Measurements from ENCODE around the gene SLC9A1. TPM values are rescaled to one million over a fixed set of nuclear protein-coding genes. Genes with fewer than 3 reads are reported as not detected.

Gene SLC9A1
- total RNA-seq, 6 experiments from 2014 or later: 37.1 to 51.0 (median 44.7) TPM

GRCh38 chr1:27097484-27097917 lies 57.4 kb downstream of the SLC9A1 start:
- peaks cover 2% of the 10 kb centered on the region for H3K27me3 Mint-ChIP-seq (ENCODE audit: insufficient read depth)
- peaks cover 31% of the 10 kb centered on the region for H3K4me1 Mint-ChIP-seq (ENCODE audit: low read depth)
- H3K36me3 Mint-ChIP-seq (ENCODE audit: low read depth): no peaks in the 10 kb centered on the region
- H3K9me3 Mint-ChIP-seq: no peaks in the 10 kb centered on the region
- H3K4me3 Mint-ChIP-seq: no peak overlapping the region
- H3K27ac Mint-ChIP-seq: peak overlapping the region; percentile 42
- TF ChIP-seq CTCF (IDR thresholded peaks at IDR 0.05): peak; percentile 100
- peak; percentile 55 for DNase-seq

GRCh38 chr1:27095576-27095975 lies 59.3 kb downstream of the SLC9A1 start:
- H3K9me3 Mint-ChIP-seq: no peaks in the 10 kb centered on the region
- no peaks in the 10 kb centered on the region for H3K36me3 Mint-ChIP-seq (ENCODE audit: low read depth)
- no peak for TF ChIP-seq CTCF (IDR thresholded peaks at IDR 0.05)
- H3K4me3 Mint-ChIP-seq: no peak overlapping the region
- peaks cover 30% of the 10 kb centered on the region for H3K4me1 Mint-ChIP-seq (ENCODE audit: low read depth)
- DNase-seq: no peak
- H3K27ac Mint-ChIP-seq: no peak overlapping the region
- peaks cover 2% of the 10 kb centered on the region for H3K27me3 Mint-ChIP-seq (ENCODE audit: insufficient read depth)

- peaks cover 8% of the 10 kb centered on the region for H3K27me3 Mint-ChIP-seq (ENCODE audit: insufficient read depth)
- peaks cover 5% of the 10 kb centered on the region for H3K4me1 Mint-ChIP-seq (ENCODE audit: low read depth)
- H3K9me3 Mint-ChIP-seq: no peaks in the 10 kb centered on the region
- no peak overlapping the region for H3K4me3 Mint-ChIP-seq
- H3K36me3 Mint-ChIP-seq (ENCODE audit: low read depth): no peaks in the 10 kb centered on the region
- no peak overlapping the region for H3K27ac Mint-ChIP-seq
- DNase-seq: no peak
- TF ChIP-seq CTCF (IDR thresholded peaks at IDR 0.05): no peak
These were observed 62.0 kb downstream of the SLC9A1 start for GRCh38 chr1:27092888-27093287.

GRCh38 chr1:27090911-27091310 lies 64.0 kb downstream of the SLC9A1 start:
- no peak overlapping the region for H3K27ac Mint-ChIP-seq
- H3K9me3 Mint-ChIP-seq: peaks cover 4% of the 10 kb centered on the region; the same call in 1 of the 2 replicates
- no peaks in the 10 kb centered on the region for H3K4me1 Mint-ChIP-seq (ENCODE audit: low read depth)
- H3K36me3 Mint-ChIP-seq (ENCODE audit: low read depth): no peaks in the 10 kb centered on the region
- no peak for DNase-seq
- H3K4me3 Mint-ChIP-seq: no peak overlapping the region
- TF ChIP-seq CTCF (IDR thresholded peaks at IDR 0.05): no peak
- peaks cover 11% of the 10 kb centered on the region for H3K27me3 Mint-ChIP-seq (ENCODE audit: insufficient read depth)

- H3K36me3 Mint-ChIP-seq (ENCODE audit: low read depth): no peaks in the 10 kb centered on the region
- no peaks in the 10 kb centered on the region for H3K4me1 Mint-ChIP-seq (ENCODE audit: low read depth)
- DNase-seq: no peak
- H3K27ac Mint-ChIP-seq: no peak overlapping the region
- peaks cover 13% of the 10 kb centered on the region for H3K27me3 Mint-ChIP-seq (ENCODE audit: insufficient read depth)
- no peak for TF ChIP-seq CTCF (IDR thresholded peaks at IDR 0.05)
- peaks cover 4% of the 10 kb centered on the region; the same call in 1 of the 2 replicates for H3K9me3 Mint-ChIP-seq
- H3K4me3 Mint-ChIP-seq: no peak overlapping the region
These were observed 67.3 kb downstream of the SLC9A1 start for GRCh38 chr1:27087371-27088220.

Measured in HFFc6 (cell line).